SK-N-SH (cell line): ENCODE results near the gene CEP170B. TPM values are rescaled to one million over a fixed set of nuclear protein-coding genes. Genes with fewer than 3 reads are reported as not detected.

Experiments used
- CTCF ChIA-PET: fragments of 300-600, 350-600 bp; formaldehyde crosslinking; extraction: SDS; loops from one replicate; lab custom pipeline; 2021; lab: Yijun Ruan, JAX
- POLR2A ChIA-PET: fragments of 350-600 bp; sonication (Branson Sonifier 250); formaldehyde crosslinking; extraction: SDS; loops from one replicate; lab custom pipeline; 2020; ENCODE audit warnings: antibody characterized with exemption, inconsistent platforms; lab: Yijun Ruan, JAX
- DNase-seq: peaks from one replicate; pipeline ENCODE4 v3.0.0; 2012
- H2AFZ ChIP-seq: fragments of 200-600 bp; sonication (generic); 2 replicates; pipeline ENCODE4 v1.8.1; 2016; ENCODE audit warnings: antibody characterized with exemption, mild to moderate bottlenecking, low read depth
- H3F3A ChIP-seq: fragments of 200-600 bp; sonication (generic); replicated peaks from 2 replicates; pipeline ENCODE3; 2016; ENCODE audit warnings: antibody characterized with exemption, mild to moderate bottlenecking; ENCODE audit not compliant: insufficient read depth
- H3K27ac ChIP-seq, 2 experiments: fragments of 200-500 bp in 1 of 2; fragments of 200-600 bp in 1 of 2; sonication (Bioruptor generic) in 1 of 2; sonication (generic), shearing (Covaris generic) in 1 of 2; 2 replicates each; pipeline versions ENCODE4 v1.5.1 to v1.6.1; 2014 to 2016; ENCODE audit warnings: low read depth in 2 of 2, inconsistent platforms in 1 of 2, low read length in 1 of 2, mild to moderate bottlenecking in 1 of 2, mixed read lengths in 1 of 2
- H3K27me3 ChIP-seq: fragments of 200-600 bp; sonication (generic), shearing (Covaris generic); 2 replicates; pipeline ENCODE4 v1.6.1; 2016; ENCODE audit warnings: mixed run types; ENCODE audit not compliant: insufficient read depth
- H3K36me3 ChIP-seq, 2 experiments: fragments of 200-500 bp in 1 of 2; fragments of 200-600 bp in 1 of 2; sonication (Bioruptor generic) in 1 of 2; sonication (generic) in 1 of 2; replicated peaks in 1 of 2; 2 replicates each; pipeline versions ENCODE3 to v1.5.1; 2014 to 2016; ENCODE audit warnings: low read length in 1 of 2, mild to moderate bottlenecking in 1 of 2; ENCODE audit not compliant: insufficient read depth in 2 of 2, control insufficient read depth in 1 of 2
- H3K4me1 ChIP-seq, 2 experiments: fragments of 200-500 bp in 1 of 2; fragments of 200-600 bp in 1 of 2; sonication (Bioruptor generic) in 1 of 2; sonication (generic), shearing (Covaris generic) in 1 of 2; 2 replicates each; pipeline versions ENCODE4 v1.5.1 to v1.6.1; 2014 to 2016; ENCODE audit warnings: low read depth in 1 of 2, low read length in 1 of 2, mixed run types in 1 of 2; ENCODE audit not compliant: insufficient read depth in 2 of 2, control insufficient read depth in 1 of 2
- H3K4me2 ChIP-seq: fragments of 200-600 bp; sonication (generic), shearing (Covaris generic); 2 replicates; pipeline ENCODE4 v1.6.1; 2017; ENCODE audit warnings: mixed run types
- H3K4me3 ChIP-seq, 2 experiments: fragments of 200-500 bp in 1 of 2; fragments of 200-600 bp in 1 of 2; sonication (Bioruptor generic) in 1 of 2; sonication (generic), shearing (Covaris generic) in 1 of 2; 2 replicates each; pipeline versions ENCODE4 v1.5.1 to v1.8.1; 2014 to 2016; ENCODE audit warnings: low read depth in 2 of 2, inconsistent platforms in 1 of 2, low read length in 1 of 2, mild to moderate bottlenecking in 1 of 2, mixed read lengths in 1 of 2, moderate library complexity in 1 of 2
- H3K79me2 ChIP-seq: fragments of 200-600 bp; sonication (generic); 2 replicates; pipeline ENCODE4 v1.8.1; 2017; ENCODE audit warnings: mild to moderate bottlenecking; ENCODE audit not compliant: insufficient read depth
- H3K9ac ChIP-seq: fragments of 200-600 bp; sonication (generic); 2 replicates; pipeline ENCODE4 v1.6.1; 2017; ENCODE audit warnings: mixed run types
- H3K9me2 ChIP-seq: fragments of 200-600 bp; sonication (generic); 2 replicates; pipeline ENCODE4 v1.6.1; 2017; ENCODE audit warnings: mixed run types
- H3K9me3 ChIP-seq: fragments of 200-600 bp; sonication (generic); 2 replicates; pipeline ENCODE4 v1.6.1; 2017; ENCODE audit warnings: mixed run types, mild to moderate bottlenecking, moderate library complexity
- H4K20me1 ChIP-seq: fragments of 200-600 bp; sonication (generic); 2 replicates; pipeline ENCODE4 v1.6.1; 2017; ENCODE audit warnings: mild to moderate bottlenecking, mixed run types; ENCODE audit not compliant: insufficient read depth
- CHD2 ChIP-seq: fragments of 150-350 bp; IDR thresholded peaks from 2 replicates; pipeline ENCODE4 v1.6.1; 2018; ENCODE audit warnings: low read length; ENCODE audit not compliant: partially characterized antibody
- EP300 ChIP-seq, 2 experiments: IDR thresholded peaks; 2 replicates each; pipeline versions ENCODE4 v1.4.0 to v1.6.1; 2012; ENCODE audit warnings: borderline replicate concordance in 1 of 2, low read depth in 1 of 2, low read length in 1 of 2
- EZH2phosphoT487 ChIP-seq: fragments of 200-600 bp; sonication (generic); IDR thresholded peaks from 2 replicates; pipeline ENCODE4 v1.6.1; 2017; ENCODE audit warnings: low read depth, mixed run types, mild to moderate bottlenecking, antibody characterized with exemption, moderate library complexity, borderline replicate concordance
- FOXJ3 ChIP-seq: sonication (generic); formaldehyde crosslinking; IDR thresholded peaks from 2 replicates; pipeline ENCODE4 v1.5.1; 2020; ENCODE audit warnings: mild to moderate bottlenecking, missing genetic modification reagents
- GATA2 ChIP-seq: sonication (generic); formaldehyde crosslinking; IDR thresholded peaks from 2 replicates; pipeline ENCODE4 v1.5.0; 2020; ENCODE audit warnings: mild to moderate bottlenecking, missing genetic modification reagents
- MAX ChIP-seq: IDR thresholded peaks from 2 replicates; pipeline ENCODE4 v1.4.0; 2012; ENCODE audit warnings: low read depth
- NFIC ChIP-seq: IDR thresholded peaks from 2 replicates; pipeline ENCODE4 v1.4.0; 2012; ENCODE audit warnings: borderline replicate concordance
- NRF1 ChIP-seq: IDR thresholded peaks from 2 replicates; pipeline ENCODE4 v1.6.1; 2012; ENCODE audit warnings: low read depth, mild to moderate bottlenecking, low read length
- PBX3 ChIP-seq: IDR thresholded peaks from 2 replicates; pipeline ENCODE4; 2012
- SMC3 ChIP-seq: IDR thresholded peaks from 2 replicates; pipeline ENCODE4 v1.6.1; 2012; ENCODE audit warnings: low read depth, low read length, improper control_type of control experiment
- TAF1 ChIP-seq: IDR thresholded peaks from 2 replicates; pipeline ENCODE4 v1.6.1; 2012; ENCODE audit warnings: low read depth, mild to moderate bottlenecking, low read length, moderate library complexity, borderline replicate concordance
- TCF12 ChIP-seq: IDR thresholded peaks from 2 replicates; pipeline ENCODE4 v1.4.0; 2012
- USF2 ChIP-seq: fragments of 150-350 bp; IDR thresholded peaks from 2 replicates; pipeline ENCODE4 v1.6.1; 2017; ENCODE audit warnings: antibody characterized with exemption, low read length, low read depth, borderline replicate concordance
- WGBS: methylation state at CpG from one replicate; pipeline ENCODE4 v1.1.6; 2017; ENCODE audit warnings: low lambda C conversion rate; 5-methylcytosine and 5-hydroxymethylcytosine counted together
- polyA plus RNA-seq, 3 experiments: library from polyadenylated mRNA; depleted of rRNA; stranded (reverse); fragments of >200 nt; gene quantifications; 2 replicates each; pipeline ENCODE4 v1.2.3, GENCODE V29; 2012

The CEP170B gene
- polyA plus RNA-seq, 1 of the 3 experiments (the other 2 are of a cell fraction): 11.0 TPM

- Histone ChIP-seq H3K9ac (no peak overlapping the region), H2AFZ (no peak overlapping the region), H3K27me3 (no peaks in the 10 kb centered on the region), H3K79me2 (no peaks in the 10 kb centered on the region), H3K4me3 (no peak overlapping the region), H3K9me3 (no peaks in the 10 kb centered on the region), H3K4me1 (no peaks in the 10 kb centered on the region; a peak in 1 of 4 replicates), H3K36me3 (no peaks in the 10 kb centered on the region), H3K9me2 (no peaks in the 10 kb centered on the region), H3K4me2 (no peak overlapping the region), H3F3A (no peaks in the 10 kb centered on the region), H4K20me1 (no peaks in the 10 kb centered on the region), H3K27ac (no peak overlapping the region)
- POLR2A ChIA-PET: no interaction called here
- 10% methylated on average over 2 of the region's 10 CpGs for WGBS
- CTCF ChIA-PET: interaction anchor here (0.8 to 1.3 kb wide), 3 partner anchors 10 to 120 kb away, joined by 3 to 4 read pairs (median 4); no protein-coding TSS in a partner anchor
- TF ChIP-seq CHD2 (no peak), GATA2 (no peak), TCF12 (no peak), TAF1 (no peak)
- DNase-seq: no peak
Observed at GRCh38 chr14:104925214-104925854, 60.3 kb downstream of the CEP170B start.

GRCh38 chr14:104925855-104926609 is 61.0 kb downstream of the CEP170B start:
- H3K4me1 ChIP-seq: no peaks in the 10 kb centered on the region; a peak in 1 of 4 replicates
- no peak for DNase-seq
- no peak overlapping the region for H3K27ac ChIP-seq
- ChIA-PET CTCF (interaction anchor here (0.8 to 1.5 kb wide), 3 partner anchors 50 to 120 kb away, joined by 3 to 4 read pairs (median 3); no protein-coding TSS in a partner anchor), POLR2A (no interaction called here)
- 68% methylated on average over 5 of the region's 15 CpGs for WGBS
- no peaks in the 10 kb centered on the region for H3K9me3 ChIP-seq
- H2AFZ ChIP-seq: no peak overlapping the region
- H3K9ac ChIP-seq: no peak overlapping the region
- H3K36me3 ChIP-seq: no peaks in the 10 kb centered on the region
- H4K20me1 ChIP-seq: no peaks in the 10 kb centered on the region
- no peak for TF ChIP-seq NRF1
- TF ChIP-seq FOXJ3 (CRISPR knock-in tag): no peak
- TF ChIP-seq USF2: no peak
- TF ChIP-seq PBX3: no peak
- TF ChIP-seq SMC3: no peak
- no peak for TF ChIP-seq EP300 (IDR thresholded peaks at IDR 0.05; ENCODE audit: borderline replicate concordance in 1 of 2, low read depth in 1 of 2, low read length in 1 of 2)
- no peak for TF ChIP-seq EZH2phosphoT487
- no peak for TF ChIP-seq NFIC
- TF ChIP-seq MAX: no peak
- H3F3A ChIP-seq: no peaks in the 10 kb centered on the region
- H3K27me3 ChIP-seq: no peaks in the 10 kb centered on the region
- no peak overlapping the region for H3K4me2 ChIP-seq
- H3K4me3 ChIP-seq: no peak overlapping the region
- H3K9me2 ChIP-seq: no peaks in the 10 kb centered on the region
- H3K79me2 ChIP-seq: no peaks in the 10 kb centered on the region
